ENCODE measurements around the gene TCFL5. TPM values are rescaled to one million over a fixed set of nuclear protein-coding genes. Genes with fewer than 3 reads are reported as not detected.
"Not testable (repeated sequence)": the region's sequence is repeated elsewhere in the genome, so short reads cannot be mapped to it uniquely, and the experiment has no call there.

Gene TCFL5
- polyA plus RNA-seq, 4 donors: 11.5 to 15.3 (median 13.7) TPM

DNA sequence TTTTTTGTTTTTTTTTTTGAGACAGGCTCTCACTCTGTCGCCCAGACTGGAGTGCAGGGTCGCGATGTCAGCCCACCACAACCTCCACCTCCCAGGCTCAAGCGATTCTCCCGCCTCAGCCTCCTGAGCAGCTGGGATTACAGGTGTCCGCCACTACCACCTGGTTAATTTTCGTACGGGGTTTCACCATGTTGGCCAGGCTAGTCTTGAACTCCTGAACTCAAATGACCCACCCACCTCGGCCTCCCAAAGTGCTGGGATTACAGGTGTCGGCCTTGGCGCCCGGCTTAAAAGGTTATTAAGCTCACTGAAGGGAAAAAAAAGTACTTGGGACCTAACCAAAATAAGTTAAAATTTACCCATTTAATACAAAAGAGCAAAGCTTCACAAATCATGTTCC lies 1.9 kb downstream of the TCFL5 start:
- DNase-seq (ENCODE audit: low read depth in 4 of 4, low spot score in 3 of 4): no peak

DNA sequence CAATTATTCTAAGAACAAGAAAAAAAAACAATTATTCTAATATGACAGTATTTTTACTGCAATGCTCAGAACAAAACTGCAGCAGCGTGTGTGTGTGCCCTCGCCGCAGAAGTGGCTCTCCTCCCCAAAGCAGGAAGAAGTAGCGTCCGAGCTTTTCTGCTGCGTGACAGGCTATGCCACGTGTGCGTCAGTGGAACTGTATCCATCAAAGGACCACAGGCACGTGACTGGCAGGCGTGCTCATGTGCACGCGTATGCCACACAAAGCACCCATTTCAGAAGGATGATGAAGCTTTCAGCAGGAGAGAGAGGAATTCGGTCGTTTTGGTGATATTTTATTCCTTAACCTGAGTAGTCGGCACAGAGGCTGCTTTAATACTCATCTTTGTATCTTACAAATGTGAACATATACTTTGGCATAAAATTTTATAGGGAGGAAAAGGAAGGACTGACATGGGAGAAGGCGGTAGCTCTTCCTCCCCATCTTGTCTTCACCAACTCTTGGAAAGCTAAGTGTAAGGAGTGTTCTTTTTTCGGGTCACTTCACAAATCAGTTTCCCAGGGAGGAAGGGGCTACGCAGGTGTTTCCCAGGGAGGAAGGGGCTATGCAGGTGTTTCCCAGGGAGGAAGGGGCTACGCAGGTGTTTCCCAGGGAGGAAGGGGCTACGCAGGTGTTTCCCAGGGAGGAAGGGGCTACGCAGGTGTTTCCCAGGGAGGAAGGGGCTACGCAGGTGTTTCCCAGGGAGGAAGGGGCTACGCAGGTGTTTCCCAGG lies 3.4 kb downstream of the TCFL5 start:
- no peak for DNase-seq (ENCODE audit: low read depth in 4 of 4, low spot score in 3 of 4)

GRCh38 chr20:62856931-62857619 lies 4.5 kb downstream of the TCFL5 start:
- no peak for DNase-seq (ENCODE audit: low read depth in 4 of 4, low spot score in 3 of 4)

DNA sequence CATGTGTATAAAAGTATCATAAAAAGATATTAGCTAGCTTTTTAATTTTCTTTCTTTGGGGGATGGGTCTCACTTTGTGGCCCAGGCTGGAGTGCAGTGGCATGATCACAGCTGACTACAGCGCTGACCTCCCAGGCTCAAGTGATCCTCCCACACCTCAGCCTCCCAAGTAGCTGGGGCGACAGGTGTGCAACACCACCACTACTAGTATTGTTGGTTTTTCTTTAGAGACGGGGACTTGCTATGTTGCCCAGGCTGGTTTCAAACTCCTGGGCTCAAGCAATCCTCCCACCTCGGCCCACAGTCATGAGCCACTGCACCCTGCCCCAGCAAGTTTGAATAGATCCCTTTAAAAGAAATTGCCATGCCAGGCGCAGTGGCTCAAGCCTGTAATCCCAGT lies 6.5 kb downstream of the TCFL5 start:
- no peak for DNase-seq (ENCODE audit: low read depth in 4 of 4, low spot score in 3 of 4)

GRCh38 chr20:62854121-62854520 lies 7.5 kb downstream of the TCFL5 start:
- no peak for DNase-seq (ENCODE audit: low read depth in 4 of 4, low spot score in 3 of 4)

GRCh38 chr20:62853304-62853703 lies 8.3 kb downstream of the TCFL5 start:
- not testable (repeated sequence) for DNase-seq (ENCODE audit: low read depth in 4 of 4, low spot score in 3 of 4)

DNA sequence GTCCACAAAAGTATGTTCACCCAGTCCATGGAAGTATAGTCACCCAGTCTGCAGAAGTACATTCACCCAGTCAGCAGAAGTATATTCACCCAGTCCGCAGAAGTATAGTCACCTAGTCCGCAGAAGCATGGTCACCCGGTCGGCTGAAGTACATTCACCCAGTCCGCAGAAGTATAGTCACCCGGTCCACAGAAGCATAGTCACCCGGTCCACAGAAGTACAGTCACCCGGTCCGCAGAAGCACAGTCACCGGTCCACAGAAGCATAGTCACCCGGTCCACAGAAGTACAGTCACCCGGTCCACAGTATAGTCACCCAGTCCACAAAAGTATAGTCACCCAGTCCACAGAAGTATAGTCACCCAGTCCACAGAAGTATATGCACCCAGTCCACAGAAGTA lies 8.8 kb downstream of the TCFL5 start:
- no peak for DNase-seq (ENCODE audit: low read depth in 4 of 4, low spot score in 3 of 4)

- DNase-seq (ENCODE audit: low read depth in 4 of 4, low spot score in 3 of 4): no peak
Observed at GRCh38 chr20:62852196-62852595, 9.4 kb downstream of the TCFL5 start.

DNA sequence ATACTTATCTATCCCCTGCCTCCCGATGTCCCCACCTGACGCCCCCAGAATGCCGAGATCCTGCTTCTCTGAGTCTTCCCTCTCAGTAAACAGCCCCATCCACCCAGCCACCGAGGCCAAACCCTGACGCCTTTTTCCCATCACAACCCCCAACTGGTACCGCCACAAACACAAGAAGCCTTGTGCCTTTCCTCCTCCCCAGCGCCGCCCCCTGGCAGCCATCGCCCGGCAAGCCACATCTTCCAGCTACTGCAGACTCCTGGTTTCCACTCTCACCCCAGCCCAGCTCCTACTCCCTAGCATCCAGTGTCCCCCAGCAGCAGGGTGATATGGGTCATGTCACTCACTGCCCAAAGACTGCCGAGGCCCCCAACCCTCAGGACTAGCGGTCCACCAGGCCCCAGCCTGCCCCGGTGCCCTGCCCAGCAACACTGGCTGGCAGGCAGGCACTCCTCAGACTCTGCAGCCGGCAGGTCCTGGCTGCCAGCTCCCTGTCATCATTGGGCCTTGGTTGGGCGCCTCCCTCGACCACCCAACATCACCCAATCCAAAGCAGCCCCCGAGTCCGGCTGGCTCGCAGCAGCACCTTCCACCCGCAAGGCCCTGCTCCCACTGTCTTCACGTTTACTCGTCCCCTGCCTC lies 11.2 kb downstream of the TCFL5 start:
- no peak for DNase-seq (ENCODE audit: low read depth in 4 of 4, low spot score in 3 of 4)

- DNase-seq (ENCODE audit: low read depth in 4 of 4, low spot score in 3 of 4): no peak
Observed at GRCh38 chr20:62849431-62849830, 12.2 kb downstream of the TCFL5 start.

DNA sequence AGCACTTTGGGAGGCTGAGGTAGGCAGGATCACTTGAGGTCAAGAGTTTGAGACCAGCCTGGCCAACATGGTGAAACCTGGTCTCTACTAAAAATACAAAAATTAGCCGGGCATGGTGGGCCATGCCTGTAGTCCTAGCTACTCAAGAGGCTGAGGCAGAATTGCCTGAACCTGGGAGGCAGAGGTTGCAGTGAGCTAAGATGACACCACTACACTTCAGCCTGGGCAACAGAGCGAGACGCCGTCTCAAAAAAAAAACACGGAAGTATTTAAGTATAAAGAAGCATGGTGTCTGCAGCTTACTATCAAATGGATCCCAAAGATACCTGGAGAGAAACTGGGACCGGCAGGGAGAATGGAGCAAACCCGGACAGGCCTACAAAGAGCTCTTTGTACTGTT lies 12.7 kb downstream of the TCFL5 start:
- not testable (repeated sequence) for DNase-seq (ENCODE audit: low read depth in 4 of 4, low spot score in 3 of 4)

GRCh38 chr20:62846166-62846890 lies 15.3 kb downstream of the TCFL5 start:
- no peak for DNase-seq (ENCODE audit: low read depth in 4 of 4, low spot score in 3 of 4)

GRCh38 chr20:62845416-62846160 lies 16.0 kb downstream of the TCFL5 start:
- DNase-seq (ENCODE audit: low read depth in 4 of 4, low spot score in 3 of 4): no peak

DNA sequence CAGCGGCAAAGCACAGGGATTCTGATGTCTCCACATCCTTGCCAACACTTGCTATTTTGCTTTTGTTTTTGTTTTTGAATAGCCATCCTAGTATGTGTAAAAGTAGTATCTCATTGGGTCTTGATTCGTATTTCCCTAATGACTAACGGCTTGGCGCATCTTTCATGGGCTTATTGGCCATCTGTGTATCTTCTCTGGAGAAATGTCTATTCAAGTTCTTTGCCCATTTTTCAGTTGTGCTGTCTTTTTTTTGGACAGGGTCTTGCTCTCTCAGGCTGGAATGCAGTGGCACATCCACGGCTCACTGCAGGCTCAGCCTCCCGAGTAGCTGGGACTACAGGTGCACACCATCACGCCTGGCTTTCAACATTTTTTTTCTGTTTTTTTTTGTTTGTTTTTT lies 17.4 kb downstream of the TCFL5 start:
- DNase-seq (ENCODE audit: low read depth in 4 of 4, low spot score in 3 of 4): no peak

- no peak for DNase-seq (ENCODE audit: low read depth in 4 of 4, low spot score in 3 of 4)
Observed at GRCh38 chr20:62843656-62844055, 18.0 kb downstream of the TCFL5 start.

DNA sequence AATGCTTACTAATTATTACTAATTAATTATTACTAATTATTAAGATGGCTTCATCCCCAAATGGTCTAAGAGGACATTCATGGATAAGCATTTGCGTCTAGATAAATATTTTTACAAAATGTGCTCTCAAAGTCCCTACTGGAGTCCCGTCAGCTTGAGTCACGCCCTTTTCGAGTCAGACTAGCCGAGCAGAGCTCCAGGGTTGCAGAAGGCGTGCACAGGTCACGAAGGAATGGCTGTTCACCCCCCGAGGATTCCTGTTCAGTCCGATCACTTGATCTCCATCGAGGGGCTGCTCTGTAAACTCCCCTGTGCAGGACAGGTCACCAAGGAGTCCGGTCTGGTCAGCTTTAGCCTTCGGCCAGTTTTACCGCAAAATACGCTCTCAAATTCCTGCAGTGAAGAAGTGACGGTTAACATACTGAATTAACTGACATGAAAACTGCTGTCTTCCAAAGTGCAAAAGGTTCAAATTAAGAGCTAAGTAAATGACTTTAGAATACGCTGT lies 19.9 kb downstream of the TCFL5 start:
- DNase-seq (ENCODE audit: low read depth in 4 of 4, low spot score in 3 of 4): no peak

DNA sequence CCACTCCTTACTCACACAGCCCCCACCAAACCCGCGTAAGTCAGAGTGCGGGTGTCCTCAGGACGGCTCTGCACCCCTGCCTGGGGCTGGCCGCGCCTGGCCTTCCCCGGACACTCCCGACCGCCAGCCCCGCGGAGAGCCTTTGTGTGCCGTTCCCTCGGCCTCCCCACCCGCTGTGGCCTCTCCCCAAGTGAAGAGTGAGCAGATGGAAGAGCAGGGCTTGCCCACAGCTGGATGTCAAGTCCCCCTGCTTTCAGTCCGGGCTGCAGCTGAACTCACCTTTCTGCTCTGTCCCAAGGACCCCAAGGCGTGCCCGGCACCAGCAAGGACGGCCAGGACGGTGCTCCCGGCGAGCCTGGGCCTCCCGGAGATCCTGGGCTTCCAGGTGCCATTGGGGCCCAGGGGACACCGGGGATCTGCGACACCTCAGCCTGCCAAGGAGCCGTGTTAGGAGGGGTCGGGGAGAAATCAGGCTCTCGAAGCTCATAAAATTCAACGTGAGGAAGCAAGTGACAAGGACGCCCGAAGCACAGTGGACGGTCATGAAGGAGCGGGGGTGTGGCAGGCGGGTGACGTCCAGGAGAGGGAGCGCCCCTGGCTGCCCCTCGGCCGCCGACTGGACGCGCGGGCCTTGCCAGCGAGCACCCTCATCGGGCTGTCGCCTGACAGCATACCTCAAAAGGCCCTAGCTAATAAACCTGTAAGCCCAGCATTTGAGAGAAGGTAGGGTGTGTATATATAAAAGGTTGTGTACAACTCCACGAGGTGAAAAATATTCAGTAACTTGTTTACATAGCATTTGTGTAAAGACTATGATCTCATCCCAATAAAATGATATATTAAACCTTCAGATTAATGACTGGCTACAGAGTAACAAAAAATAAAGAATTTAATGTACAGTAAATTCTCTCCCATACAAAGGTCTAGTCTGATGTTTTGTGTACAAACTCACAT lies 21.1 kb downstream of the TCFL5 start:
- no peak for DNase-seq (ENCODE audit: low read depth in 4 of 4, low spot score in 3 of 4)

DNA sequence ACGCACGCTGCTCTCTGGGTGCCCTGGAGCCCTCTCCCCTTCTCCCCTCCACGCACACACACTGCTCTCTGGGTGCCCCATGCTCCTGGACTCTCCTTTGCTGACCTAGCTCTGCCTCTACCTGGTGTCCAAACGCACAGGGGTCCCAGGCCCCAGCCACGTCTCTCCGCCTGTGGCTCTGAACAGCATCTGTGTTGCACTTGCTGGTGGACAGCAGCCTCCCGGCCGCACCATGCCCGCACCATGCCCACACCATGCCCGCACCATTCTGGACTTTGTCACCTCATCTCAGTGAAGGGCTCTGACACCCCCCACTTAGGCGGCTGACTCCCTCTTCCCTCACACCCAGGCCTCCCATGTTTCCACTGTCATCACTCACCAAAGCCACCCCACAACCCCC lies 21.8 kb downstream of the TCFL5 start:
- DNase-seq (ENCODE audit: low read depth in 4 of 4, low spot score in 3 of 4): no peak

GRCh38 chr20:62839261-62839660 lies 22.4 kb downstream of the TCFL5 start:
- no peak for DNase-seq (ENCODE audit: low read depth in 4 of 4, low spot score in 3 of 4)

Measured in left renal pelvis (tissue), 4 donors.